Measurements from ENCODE around the gene ADAMTSL4. TPM values are rescaled to one million over a fixed set of nuclear protein-coding genes. Genes with fewer than 3 reads are reported as not detected.

ADAMTSL4 gene
- total RNA-seq, 2 donors from 2014 or later: 0.48 to 1.0 TPM

- DNase-seq (ENCODE audit: low spot score) (no peak), ATAC-seq (no peak)
- Mint-ChIP-seq H3K4me1 (ENCODE audit: low read depth in 2 of 2) (peaks cover 9 to 12% of the 10 kb centered on the region in 2 donors), H3K4me3 (peak overlapping the region; percentile 80), H3K36me3 (no peaks in the 10 kb centered on the region), H3K27ac (peak overlapping the region in 1 of 2 donors; percentile 74), H3K27me3 (no peaks in the 10 kb centered on the region), H3K9me3 (no peaks in the 10 kb centered on the region)
Measured at GRCh38 chr1:150516616-150517015, 32.6 kb upstream of the ADAMTSL4 start.

- Mint-ChIP-seq H3K27ac (no peak overlapping the region), H3K36me3 (no peaks in the 10 kb centered on the region), H3K4me1 (ENCODE audit: low read depth in 2 of 2) (peaks cover 3% of the 10 kb centered on the region in 2 donors), H3K27me3 (no peaks in the 10 kb centered on the region), H3K9me3 (no peaks in the 10 kb centered on the region), H3K4me3 (no peak overlapping the region)
- ATAC-seq (no peak), DNase-seq (ENCODE audit: low spot score) (peak; percentile 49)
Measured at GRCh38 chr1:150521196-150521968, 27.8 kb upstream of the ADAMTSL4 start.

GRCh38 chr1:150525348-150525747, 23.9 kb upstream of the ADAMTSL4 start:
- Mint-ChIP-seq H3K27ac (no peak overlapping the region), H3K9me3 (no peaks in the 10 kb centered on the region), H3K4me1 (ENCODE audit: low read depth in 2 of 2) (no peaks in the 10 kb centered on the region), H3K4me3 (no peak overlapping the region), H3K27me3 (no peaks in the 10 kb centered on the region), H3K36me3 (no peaks in the 10 kb centered on the region)
- no peak for ATAC-seq
- DNase-seq (ENCODE audit: low spot score): peak; percentile 3

GRCh38 chr1:150528196-150528595, 21.0 kb upstream of the ADAMTSL4 start:
- Mint-ChIP-seq H3K36me3 (no peaks in the 10 kb centered on the region), H3K27ac (no peak overlapping the region), H3K27me3 (no peaks in the 10 kb centered on the region), H3K9me3 (no peaks in the 10 kb centered on the region), H3K4me1 (ENCODE audit: low read depth in 2 of 2) (peaks cover 0 to 4% of the 10 kb centered on the region in 2 donors), H3K4me3 (no peak overlapping the region)
- no peak for ATAC-seq
- DNase-seq (ENCODE audit: low spot score): peak; percentile 8

- Mint-ChIP-seq H3K9me3 (no peaks in the 10 kb centered on the region), H3K4me3 (no peak overlapping the region), H3K4me1 (ENCODE audit: low read depth in 2 of 2) (peaks cover 0 to 4% of the 10 kb centered on the region in 2 donors), H3K27ac (no peak overlapping the region), H3K36me3 (no peaks in the 10 kb centered on the region), H3K27me3 (no peaks in the 10 kb centered on the region)
- ATAC-seq (no peak), DNase-seq (ENCODE audit: low spot score) (no peak)
Measured at GRCh38 chr1:150529017-150529416, 20.2 kb upstream of the ADAMTSL4 start.

GRCh38 chr1:150530491-150531159, 18.6 kb upstream of the ADAMTSL4 start:
- H3K36me3 Mint-ChIP-seq: no peaks in the 10 kb centered on the region
- ATAC-seq (no peak), DNase-seq (ENCODE audit: low spot score) (peak; percentile 46)
- no peak overlapping the region for H3K27ac Mint-ChIP-seq
- peaks cover 0 to 4% of the 10 kb centered on the region in 2 donors for H3K4me1 Mint-ChIP-seq (ENCODE audit: low read depth in 2 of 2)
- H3K27me3 Mint-ChIP-seq: no peaks in the 10 kb centered on the region
- H3K9me3 Mint-ChIP-seq: no peaks in the 10 kb centered on the region
- H3K4me3 Mint-ChIP-seq: no peak overlapping the region

- H3K36me3 Mint-ChIP-seq: no peaks in the 10 kb centered on the region
- DNase-seq (ENCODE audit: low spot score) (no peak), ATAC-seq (no peak)
- H3K27ac Mint-ChIP-seq: no peak overlapping the region
- no peaks in the 10 kb centered on the region for H3K27me3 Mint-ChIP-seq
- H3K4me1 Mint-ChIP-seq (ENCODE audit: low read depth in 2 of 2): peaks cover 0 to 4% of the 10 kb centered on the region in 2 donors
- no peaks in the 10 kb centered on the region for H3K9me3 Mint-ChIP-seq
- no peak overlapping the region for H3K4me3 Mint-ChIP-seq
Measured at GRCh38 chr1:150532860-150533259, 16.3 kb upstream of the ADAMTSL4 start.

GRCh38 chr1:150534002-150534401, 15.2 kb upstream of the ADAMTSL4 start:
- DNase-seq (ENCODE audit: low spot score) (peak; percentile 12), ATAC-seq (no peak)
- H3K4me3 Mint-ChIP-seq: no peak overlapping the region
- H3K27ac Mint-ChIP-seq: no peak overlapping the region
- H3K4me1 Mint-ChIP-seq (ENCODE audit: low read depth in 2 of 2): peaks cover 0 to 4% of the 10 kb centered on the region in 2 donors
- no peaks in the 10 kb centered on the region for H3K27me3 Mint-ChIP-seq
- H3K9me3 Mint-ChIP-seq: no peaks in the 10 kb centered on the region
- H3K36me3 Mint-ChIP-seq: no peaks in the 10 kb centered on the region

GRCh38 chr1:150535511-150536287, 13.5 kb upstream of the ADAMTSL4 start:
- Mint-ChIP-seq H3K36me3 (no peaks in the 10 kb centered on the region), H3K4me1 (ENCODE audit: low read depth in 2 of 2) (peaks cover 0 to 4% of the 10 kb centered on the region in 2 donors), H3K27me3 (no peaks in the 10 kb centered on the region), H3K4me3 (no peak overlapping the region), H3K27ac (no peak overlapping the region), H3K9me3 (no peaks in the 10 kb centered on the region)
- DNase-seq (ENCODE audit: low spot score) (peak; percentile 53), ATAC-seq (no peak)

GRCh38 chr1:150536836-150537731, 12.1 kb upstream of the ADAMTSL4 start:
- DNase-seq (ENCODE audit: low spot score) (peak; percentile 47), ATAC-seq (no peak)
- Mint-ChIP-seq H3K9me3 (no peaks in the 10 kb centered on the region), H3K27me3 (no peaks in the 10 kb centered on the region), H3K36me3 (no peaks in the 10 kb centered on the region), H3K4me3 (no peak overlapping the region), H3K27ac (no peak overlapping the region), H3K4me1 (ENCODE audit: low read depth in 2 of 2) (peaks cover 0 to 4% of the 10 kb centered on the region in 2 donors)

GRCh38 chr1:150537732-150538684, 11.2 kb upstream of the ADAMTSL4 start:
- Mint-ChIP-seq H3K36me3 (no peaks in the 10 kb centered on the region), H3K27me3 (no peaks in the 10 kb centered on the region), H3K4me1 (ENCODE audit: low read depth in 2 of 2) (no peaks in the 10 kb centered on the region), H3K27ac (no peak overlapping the region), H3K9me3 (no peaks in the 10 kb centered on the region), H3K4me3 (no peak overlapping the region)
- ATAC-seq (no peak), DNase-seq (ENCODE audit: low spot score) (peak; percentile 40)

- peak; percentile 22 for DNase-seq (ENCODE audit: low spot score)
- no peak overlapping the region for H3K27ac Mint-ChIP-seq
- H3K4me3 Mint-ChIP-seq: no peak overlapping the region
- no peaks in the 10 kb centered on the region for H3K9me3 Mint-ChIP-seq
- H3K36me3 Mint-ChIP-seq: no peaks in the 10 kb centered on the region
- no peak for ATAC-seq
- peaks cover 5 to 9% of the 10 kb centered on the region in 2 donors for H3K27me3 Mint-ChIP-seq
- H3K4me1 Mint-ChIP-seq (ENCODE audit: low read depth in 2 of 2): peaks cover 4 to 6% of the 10 kb centered on the region in 2 donors
Measured at GRCh38 chr1:150543500-150544143, 5.6 kb upstream of the ADAMTSL4 start.

Data from natural killer cell treated with Interleukin-12 subunit alpha and Interleukin-12 subunit beta and Interleukin-15 and Interleukin-18, amount 100 ng/mL, for 72 hours (primary cell).